ENCODE results near the gene HDAC9.

GRCh38 chr7:18564779-18565178 is 69.2 kb downstream of the HDAC9 start:
- TF ChIP-seq EZH2phosphoT487 (IDR thresholded peaks at IDR 0.05) (no peak), CTCF (IDR thresholded peaks at IDR 0.05) (no peak)
